T1000 (cell line): Measurements from ENCODE around the gene ING1.
"Not testable (repeated sequence)": the region's sequence is repeated elsewhere in the genome, so short reads cannot be mapped to it uniquely, and the experiment has no call there.

ENCODE experiments used
- DNase-seq: peaks from one replicate; lab custom pipeline; 2025; ENCODE audit warnings: mixed read lengths; lab: John Stamatoyannopoulos, UW

The ING1 gene

DNA sequence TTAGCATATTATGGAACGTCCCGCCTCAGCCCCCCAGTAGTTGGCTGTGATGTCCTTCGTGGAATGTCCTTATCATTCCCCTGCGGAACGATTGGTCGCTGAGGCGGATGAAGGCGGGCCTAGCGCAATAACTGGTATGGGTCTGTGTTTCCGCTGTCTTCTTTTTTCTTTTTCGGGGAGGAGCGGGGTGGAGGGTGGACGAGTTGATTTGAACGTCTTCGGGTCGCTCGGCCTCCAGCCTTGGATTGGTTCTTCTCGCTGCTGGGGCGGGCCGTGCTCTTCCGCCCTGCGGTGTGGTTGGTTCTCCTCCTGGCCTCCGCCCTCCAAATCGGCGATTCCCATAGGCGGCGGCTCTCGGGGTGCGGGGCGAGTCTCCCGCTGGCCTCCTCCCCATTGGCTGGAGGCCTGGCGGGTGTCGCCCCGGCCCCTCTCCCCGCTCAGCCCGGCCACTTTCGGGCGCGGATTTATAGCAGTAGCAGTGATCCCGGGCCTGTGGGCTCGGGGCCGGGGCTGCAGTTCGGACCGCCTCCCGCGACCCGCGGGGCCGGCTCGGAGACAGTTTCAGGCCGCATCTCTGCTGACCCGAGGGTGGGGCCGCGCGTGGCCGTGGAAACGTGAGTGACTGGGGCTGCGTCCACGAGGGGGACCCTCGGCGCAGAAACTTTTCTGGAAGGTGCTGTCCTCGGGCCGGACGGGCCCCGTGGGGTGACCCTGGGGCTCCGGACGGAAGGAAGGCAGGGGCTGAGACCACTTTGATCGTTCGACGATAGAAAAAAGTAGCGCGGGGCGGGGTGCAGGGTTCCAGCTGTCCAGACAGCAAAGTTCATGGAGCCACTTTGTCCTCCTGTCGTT lies 2.1 kb downstream of the ING1 start:
- peak; percentile 100 for DNase-seq

DNA sequence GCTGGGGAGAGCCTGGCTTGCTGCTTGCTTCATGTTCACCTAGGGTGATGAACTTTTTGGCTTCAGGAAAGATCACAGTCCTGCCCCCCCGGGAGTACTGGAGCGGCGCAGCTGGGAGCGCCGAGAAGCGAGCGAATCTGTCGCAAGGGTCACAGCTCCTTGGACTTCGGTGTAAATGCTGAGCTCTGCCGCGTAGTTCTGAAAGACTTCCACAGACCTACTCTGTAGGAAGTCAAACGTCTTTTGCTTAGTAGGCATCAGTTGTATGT lies 2.7 kb downstream of the ING1 start:
- DNase-seq, result no peak

DNA sequence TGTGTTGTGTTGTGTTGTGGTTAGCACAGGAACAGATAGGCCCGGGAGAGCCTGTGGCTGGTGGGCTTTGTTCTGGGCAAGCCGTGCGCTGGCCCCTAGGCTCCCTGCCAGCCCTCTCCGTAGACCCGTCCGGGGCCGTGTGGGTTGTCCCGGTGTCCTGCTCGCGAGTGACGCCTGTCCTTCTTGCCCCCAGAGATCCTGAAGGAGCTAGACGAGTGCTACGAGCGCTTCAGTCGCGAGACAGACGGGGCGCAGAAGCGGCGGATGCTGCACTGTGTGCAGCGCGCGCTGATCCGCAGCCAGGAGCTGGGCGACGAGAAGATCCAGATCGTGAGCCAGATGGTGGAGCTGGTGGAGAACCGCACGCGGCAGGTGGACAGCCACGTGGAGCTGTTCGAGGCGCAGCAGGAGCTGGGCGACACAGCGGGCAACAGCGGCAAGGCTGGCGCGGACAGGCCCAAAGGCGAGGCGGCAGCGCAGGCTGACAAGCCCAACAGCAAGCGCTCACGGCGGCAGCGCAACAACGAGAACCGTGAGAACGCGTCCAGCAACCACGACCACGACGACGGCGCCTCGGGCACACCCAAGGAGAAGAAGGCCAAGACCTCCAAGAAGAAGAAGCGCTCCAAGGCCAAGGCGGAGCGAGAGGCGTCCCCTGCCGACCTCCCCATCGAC lies 5.7 kb downstream of the ING1 start:
- DNase-seq, result no peak

DNA sequence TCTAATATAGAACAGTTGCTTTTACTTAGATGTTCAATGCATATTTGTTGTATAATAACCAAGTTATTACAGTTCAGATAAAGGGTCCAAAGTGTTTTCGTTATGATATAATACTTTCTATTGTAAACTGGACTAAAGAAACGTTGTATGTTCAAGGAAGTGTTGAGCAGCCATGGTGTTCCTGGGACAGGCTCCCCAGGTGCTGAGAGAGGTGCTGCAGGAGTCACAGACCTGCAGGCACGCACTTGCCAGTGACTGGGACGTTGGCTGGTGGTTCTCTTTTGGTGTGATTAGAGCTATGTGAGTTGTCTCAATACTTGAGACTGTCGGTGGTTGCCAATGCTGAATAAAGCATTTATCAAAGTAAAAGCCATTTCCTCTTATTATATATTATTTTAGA lies 9.5 kb downstream of the ING1 start:
- no peak for DNase-seq

DNA sequence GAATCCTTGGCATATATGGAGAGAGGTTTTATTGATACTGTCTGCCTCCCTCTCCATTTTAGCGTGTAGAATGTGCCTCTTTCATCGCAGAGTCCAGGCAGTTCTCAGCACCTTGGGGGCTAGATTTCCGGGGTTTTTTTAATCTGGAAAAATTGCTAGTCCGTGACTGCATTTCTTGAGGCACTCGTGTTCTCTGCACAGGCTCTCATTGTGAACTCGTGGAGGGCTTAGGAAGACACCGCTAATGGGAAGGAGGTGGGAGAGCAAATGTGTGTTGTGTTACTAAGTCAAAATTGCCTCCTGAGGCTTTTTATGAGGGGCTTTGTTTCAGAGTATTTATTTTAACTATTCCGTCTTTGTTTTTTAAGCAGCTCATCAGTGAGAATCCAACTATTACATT lies 10.1 kb downstream of the ING1 start:
- DNase-seq, result no peak

DNA sequence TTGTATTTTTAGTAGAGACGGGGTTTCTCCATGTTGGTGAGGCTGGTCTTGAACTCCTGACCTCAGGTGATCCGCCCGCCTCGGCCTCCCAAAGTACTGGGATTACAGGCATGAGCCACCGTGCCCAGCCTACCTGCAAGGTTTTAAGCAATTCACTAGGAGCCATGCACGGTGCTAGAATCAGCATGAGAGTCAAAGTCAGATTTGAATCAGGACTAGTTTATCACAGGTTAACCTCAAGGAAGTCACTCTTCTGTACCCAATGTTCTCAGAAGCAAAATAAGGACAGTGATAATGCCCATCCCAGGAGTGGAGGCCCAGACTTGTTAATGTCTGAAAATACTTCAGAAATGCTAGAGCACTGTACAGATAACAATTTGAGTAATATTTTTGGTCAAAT lies 12.7 kb downstream of the ING1 start:
- DNase-seq, result not testable (repeated sequence)

DNA sequence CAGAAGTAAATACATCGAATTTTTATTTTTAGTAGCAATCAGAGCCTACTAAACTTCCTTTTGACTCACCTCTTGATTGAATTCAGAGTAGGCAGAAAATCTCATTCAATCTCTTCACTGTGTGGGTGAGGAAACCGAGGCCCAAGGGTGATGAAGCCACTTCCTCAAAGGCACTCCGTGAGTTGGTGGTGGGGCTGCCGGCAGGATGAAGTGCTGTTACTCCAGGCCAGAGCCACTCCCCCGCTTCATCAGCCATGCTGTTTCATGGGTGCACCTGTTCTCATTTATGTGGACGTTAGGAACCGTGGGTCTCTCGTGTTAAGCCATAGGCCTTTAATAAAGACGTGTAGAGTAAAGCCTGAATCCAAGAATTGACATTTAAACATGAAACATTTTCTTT lies 13.2 kb downstream of the ING1 start:
- no peak for DNase-seq

DNA sequence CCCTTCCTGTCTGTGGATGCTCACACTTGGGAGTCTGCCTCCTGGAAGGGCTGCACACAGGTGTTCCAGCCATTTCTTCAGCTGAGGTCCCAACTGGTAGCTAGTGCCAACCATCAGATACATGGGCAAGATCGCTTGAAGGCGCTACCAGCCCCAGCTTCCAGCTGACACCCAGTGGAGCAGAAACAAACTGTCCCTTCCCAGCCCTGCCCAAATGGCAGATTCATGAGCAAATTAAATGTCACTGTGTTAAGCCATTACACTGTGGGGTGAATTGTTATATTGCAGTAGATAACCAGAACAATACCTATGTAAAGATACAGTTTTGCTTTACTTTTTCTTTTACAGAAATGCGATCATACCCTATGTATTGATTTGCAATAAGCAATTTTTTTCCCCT lies 17.6 kb downstream of the ING1 start:
- DNase-seq, result no peak

DNA sequence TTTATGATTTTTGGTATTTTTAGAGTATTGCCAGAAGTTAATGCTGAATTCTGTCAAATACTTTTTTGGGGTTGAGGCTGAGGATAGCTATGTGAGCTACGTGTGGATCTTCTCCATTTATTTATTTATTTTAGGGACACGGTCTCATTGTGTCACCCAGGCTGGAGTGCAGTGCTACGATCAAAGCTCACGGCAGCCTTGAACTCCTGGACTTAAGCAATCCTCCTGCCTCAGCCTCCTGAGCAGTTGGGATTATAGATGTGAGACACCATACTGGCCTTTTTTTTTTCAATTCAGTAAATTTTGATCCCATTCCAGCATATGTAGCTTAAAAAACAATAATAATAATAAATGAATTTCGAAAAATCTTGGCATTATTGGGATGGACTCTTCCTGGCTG lies 21.1 kb downstream of the ING1 start:
- no peak for DNase-seq

DNA sequence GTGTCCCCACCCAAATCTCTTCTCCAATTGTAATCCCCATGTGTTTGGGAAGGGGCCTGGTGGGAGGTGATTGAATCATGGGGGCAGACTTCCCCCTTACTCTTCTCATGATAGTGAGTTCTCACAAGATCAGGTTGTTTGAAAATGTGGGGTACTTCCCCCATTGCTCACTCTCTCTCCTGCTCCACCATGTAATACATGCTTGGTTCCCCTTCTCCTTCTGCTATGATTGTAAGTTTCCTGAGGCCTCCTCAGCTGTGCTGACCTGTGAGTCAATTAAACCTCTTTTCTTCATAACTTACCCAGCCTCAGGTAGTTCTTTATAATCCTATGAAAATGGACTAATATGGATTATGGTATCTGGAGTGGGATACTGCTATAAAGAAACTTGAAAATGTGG lies 24.1 kb downstream of the ING1 start:
- no peak for DNase-seq

DNA sequence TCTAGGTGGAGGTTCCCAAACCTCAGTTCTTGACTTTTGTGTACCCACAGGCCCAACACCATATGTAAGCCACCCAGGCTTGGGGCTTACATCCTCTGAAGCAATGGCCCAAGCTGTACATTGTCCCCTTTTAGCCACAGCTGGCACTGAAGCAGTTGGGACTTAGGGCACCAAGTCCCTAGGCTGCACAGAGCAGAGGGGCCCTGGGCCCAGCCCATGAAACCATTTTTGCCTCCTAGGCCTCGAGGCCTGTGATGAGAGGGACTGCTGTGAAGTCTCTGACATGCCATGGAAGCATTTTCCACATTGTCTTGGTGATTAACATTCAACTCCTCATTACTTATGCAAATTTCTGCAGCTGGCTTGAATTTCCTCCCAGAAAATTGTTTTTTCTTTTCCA lies 30.2 kb downstream of the ING1 start:
- DNase-seq, result no peak

DNA sequence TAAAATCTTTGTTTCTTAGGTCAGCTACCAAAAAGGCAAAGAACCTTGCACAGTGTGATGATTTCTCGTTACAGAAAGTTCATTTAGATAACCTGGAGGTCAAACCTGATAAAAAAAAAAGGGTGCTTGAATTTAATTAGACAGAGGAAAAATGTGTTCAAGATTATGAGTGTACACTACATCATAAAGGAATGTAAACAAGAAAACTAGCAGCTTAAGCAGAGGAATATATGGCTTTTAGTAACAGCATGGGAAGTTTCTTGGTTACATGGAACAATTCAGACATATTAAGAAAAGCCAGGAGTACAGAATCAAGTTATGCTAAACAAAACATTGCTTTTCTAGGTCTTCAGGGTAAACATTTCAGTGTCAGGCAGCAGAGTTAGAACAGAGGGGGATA lies 32.9 kb downstream of the ING1 start:
- no peak for DNase-seq

DNA sequence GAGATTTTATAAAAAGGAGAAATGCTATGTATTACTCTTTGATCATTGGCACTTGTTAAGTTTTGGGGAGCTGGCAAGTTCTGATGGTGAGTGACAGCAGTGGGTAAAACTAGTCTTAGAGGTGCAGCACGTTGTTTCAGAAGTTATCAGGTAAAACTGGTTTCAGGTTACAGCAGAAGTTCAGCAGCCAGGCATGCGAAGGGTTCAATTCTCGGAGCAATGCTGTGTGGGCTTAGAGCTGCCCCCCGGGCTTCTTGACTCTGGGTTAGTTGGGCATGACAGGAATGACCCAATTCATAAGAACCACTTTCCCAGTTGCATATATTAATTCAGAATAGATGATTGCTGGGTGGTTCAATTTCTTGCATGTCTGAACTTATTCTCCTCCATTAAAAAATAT lies 34.8 kb downstream of the ING1 start:
- no peak for DNase-seq

DNA sequence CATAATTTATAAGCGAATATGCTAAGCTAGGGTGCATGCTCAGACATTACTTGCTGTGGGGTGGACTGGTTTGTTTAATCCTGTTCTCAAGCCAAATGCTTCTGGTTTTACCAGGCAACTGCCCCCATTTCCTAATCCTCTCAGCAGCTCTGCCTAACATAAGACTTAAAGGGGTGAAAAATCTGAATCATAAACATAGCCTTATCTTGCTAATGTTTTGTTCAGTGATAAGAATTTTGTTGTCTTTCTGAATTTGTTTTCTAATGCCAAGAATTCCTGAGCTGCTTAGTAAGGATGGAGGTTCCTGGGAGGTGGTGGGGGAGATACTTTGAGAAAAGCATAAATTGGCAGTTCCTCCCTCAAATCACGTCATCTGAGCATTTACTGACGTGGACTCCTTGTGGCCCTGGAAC lies 42.7 kb downstream of the ING1 start:
- no peak for DNase-seq

DNA sequence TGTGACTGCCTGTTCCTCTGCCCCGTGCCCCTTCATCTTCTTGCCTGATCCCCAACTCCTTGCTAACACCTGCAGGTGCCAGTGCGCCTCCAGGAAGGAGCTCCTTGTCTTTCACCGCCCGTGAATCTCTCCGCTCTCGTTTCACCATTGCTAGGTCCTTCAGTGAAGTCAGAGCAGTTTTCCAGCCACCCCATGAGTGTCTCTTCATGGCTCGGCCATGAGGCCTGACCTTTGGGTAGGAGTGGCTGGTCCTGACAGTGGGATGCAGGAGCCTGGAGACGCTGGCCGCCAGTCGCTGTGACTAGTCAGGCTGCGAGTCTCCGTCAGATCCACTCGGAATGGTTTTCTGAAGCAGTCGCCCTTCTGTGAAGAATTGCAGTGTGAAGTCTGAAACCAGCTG lies 43.8 kb downstream of the ING1 start:
- no peak for DNase-seq

DNA sequence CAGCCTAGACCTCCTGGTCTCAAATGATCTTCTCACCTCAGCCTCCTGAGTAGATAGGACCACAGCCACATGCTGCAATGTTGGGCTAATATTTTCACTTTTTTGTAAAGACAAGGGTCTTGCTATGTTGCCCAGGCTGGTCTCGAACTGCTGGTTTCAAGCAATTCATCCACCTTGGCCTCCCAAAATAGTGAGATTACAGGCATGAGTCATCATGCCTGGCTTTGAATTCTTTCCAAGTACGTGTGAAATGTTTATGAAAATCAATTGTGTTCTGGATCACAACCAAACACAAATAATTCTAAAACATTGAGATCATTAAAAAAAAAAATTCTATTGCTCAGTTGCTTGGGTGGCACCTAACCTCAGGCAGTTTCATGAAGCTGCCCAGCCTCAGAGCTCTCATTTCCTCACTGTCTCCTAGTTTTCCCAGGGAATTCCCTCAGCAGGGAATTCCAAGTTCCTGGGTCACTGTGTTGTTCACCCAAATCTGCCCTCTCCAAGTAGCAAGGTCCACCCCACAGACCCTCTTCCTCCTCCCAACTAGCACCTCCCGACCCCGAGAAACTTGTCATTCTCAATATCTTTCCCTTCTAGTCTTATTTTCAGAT lies 44.8 kb downstream of the ING1 start:
- no peak for DNase-seq

DNA sequence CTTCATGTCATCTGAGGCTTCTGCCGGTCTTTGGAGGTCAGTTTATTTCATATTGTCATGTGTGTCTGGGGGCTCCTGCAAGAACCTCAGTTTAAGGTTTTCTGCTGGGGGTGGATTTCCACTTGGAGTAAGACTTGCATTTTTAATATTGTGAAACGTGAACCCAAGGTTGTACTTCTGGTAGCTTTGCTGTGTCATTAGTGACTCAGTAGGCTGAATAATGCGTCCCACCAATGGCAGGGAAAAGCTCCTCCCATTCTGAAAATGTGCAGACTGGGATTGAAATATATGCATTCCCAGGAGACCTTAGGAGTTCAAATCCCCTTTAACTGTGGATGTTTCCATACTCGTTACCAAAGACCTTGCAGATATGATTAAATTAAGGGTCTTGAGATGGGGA lies 46.2 kb downstream of the ING1 start:
- DNase-seq, result peak; percentile 13

DNA sequence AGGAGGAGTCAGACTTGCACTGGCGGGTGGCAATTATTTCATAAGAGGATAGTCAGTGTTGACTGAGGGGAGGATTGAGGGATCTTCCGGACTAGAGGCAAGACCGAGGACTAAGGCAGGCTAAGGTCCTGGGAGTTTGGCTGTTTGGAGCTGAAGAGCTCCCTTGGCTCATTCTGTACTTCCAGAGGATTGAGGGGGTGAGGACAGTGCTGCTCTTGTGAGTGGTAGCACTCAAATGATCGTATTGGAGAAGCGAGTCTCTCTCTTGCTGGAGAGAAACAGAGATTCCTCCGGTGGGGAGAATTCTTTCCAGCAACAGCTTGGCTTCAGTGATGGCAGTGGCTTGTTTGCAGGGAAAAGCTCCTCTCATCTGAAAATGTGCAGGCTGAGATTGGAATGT lies 47.1 kb downstream of the ING1 start:
- no peak for DNase-seq

DNA sequence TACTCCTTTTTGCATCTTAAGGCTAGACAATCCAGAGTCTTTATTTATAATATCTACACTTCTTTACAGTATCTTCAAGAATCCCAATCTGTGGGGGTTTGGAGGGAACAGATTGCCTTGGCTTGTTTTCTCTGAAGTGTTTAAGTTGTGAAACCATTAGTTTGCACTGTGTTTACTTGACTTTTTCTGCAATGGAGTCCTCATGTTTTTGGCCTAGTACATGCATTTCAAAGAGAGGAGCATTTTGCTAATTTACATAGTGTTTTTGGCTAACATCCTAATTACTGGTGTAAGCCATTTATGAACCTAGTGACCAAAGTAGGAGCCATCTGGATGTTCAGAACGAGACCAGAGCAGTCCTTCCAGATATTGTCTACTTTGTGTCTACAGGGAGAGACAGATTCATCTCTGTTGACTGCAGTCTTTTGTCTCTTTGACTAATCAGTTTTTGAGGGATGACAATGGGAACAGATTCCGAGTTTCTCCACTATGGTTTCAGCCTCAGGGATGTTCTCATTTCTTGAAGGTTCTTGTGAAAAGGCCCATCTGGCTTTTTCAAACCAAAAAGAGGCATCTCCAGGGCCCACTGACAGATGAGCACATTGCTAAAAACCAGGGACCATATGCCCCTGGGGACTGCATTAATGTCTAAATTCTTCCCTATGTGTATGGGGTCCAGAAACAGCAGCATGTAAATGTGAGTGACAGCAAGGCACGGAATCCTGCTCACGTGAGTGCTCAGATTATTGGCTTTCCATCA lies 53.4 kb downstream of the ING1 start:
- no peak for DNase-seq

DNA sequence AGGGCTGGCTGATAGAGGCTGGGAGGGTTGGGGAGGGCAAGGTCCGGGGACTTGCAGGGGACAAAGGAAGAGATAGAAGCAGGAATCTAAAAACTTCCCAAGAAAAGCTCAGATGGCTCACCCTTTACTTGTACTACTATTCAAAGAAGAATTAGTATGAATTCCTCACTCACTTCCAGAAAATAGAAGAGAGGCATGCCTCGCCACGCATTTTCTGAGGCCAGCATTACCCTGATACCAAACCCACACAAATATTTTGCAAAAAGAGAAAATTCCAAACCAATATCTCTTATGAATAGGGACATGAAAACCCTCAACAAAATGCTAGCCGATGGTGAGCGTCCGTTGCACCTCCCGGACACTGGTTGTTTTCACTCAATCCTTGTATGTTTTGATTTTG lies 54.0 kb downstream of the ING1 start:
- DNase-seq, result no peak

DNA sequence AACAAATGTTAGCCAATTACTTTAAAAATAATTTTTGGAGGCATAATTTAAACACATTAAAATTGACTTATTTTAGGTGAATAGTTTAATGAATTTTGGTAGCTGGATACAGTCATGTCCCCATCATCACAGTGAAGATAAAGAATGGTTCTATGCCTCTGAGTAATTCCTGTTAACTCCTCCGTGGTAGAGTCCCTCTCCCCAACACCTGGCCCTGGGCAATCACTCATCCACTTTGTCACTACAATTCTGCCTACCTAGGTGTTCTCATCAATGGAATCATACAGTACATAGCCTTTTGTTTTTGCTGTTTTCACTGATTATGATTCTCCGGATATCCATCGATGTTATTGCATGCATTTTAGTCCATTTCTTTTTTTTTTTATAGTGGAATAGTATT lies 55.6 kb downstream of the ING1 start:
- DNase-seq, result no peak

DNA sequence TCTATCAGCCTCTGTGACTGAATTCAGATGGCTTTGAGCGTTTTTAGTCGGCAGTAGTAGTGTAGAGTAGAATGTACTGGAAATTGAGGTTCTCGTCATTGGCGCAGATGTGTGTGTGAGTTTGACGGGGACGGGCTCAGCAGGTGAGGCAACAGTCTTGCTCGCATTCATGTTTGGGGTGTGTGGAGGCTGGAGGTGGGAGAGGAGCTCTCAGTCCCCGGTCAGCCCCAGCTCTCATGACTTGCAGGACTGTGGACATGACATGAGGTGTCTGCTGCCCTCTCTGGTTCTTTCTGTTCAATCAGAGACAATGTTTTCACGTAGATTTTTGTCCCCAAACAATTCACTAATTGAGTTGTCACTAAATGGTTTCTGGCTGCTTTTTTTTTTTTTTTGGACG lies 57.2 kb downstream of the ING1 start:
- no peak for DNase-seq

DNA sequence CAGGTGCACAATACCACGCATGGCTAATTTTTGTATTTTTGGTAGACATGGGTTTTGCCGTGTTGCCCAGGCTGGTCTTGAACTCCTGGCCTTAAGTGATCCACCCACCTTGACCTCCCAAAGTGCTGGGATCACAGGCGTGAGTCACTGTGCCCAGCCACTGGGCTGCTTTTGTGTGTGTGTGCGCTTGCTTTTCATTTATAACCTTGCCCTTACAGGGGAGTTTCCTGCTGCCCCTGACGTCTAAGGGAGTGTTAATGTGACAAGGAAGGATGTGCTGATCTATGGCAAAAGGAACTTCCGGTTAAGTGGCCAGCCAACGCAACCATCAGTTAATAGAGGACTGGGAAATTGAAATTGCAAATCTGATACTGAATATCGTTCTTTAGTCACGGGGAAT lies 57.7 kb downstream of the ING1 start:
- no peak for DNase-seq
